ENCODE results near the gene CAVIN2.

DNA sequence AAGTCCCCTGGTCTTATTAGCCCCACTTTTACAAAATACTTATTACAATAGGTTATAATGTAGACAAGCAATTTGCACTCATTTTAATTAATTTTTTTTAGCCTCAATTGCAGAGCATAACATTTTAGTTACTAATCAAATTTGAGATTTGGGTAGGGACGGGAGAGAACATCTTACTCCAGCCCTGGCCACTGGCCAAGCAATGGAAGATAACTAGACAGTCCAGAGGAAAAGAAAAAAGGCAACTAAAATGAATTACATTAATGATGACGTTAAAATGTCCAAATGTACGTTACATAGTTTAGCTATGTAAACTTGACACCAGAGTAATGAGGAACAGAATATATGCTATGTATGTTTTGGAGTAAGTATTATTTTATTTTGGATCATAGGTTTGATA is 11.0 kb upstream of the CAVIN2 start:
- TF ChIP-seq, protein P1, sequence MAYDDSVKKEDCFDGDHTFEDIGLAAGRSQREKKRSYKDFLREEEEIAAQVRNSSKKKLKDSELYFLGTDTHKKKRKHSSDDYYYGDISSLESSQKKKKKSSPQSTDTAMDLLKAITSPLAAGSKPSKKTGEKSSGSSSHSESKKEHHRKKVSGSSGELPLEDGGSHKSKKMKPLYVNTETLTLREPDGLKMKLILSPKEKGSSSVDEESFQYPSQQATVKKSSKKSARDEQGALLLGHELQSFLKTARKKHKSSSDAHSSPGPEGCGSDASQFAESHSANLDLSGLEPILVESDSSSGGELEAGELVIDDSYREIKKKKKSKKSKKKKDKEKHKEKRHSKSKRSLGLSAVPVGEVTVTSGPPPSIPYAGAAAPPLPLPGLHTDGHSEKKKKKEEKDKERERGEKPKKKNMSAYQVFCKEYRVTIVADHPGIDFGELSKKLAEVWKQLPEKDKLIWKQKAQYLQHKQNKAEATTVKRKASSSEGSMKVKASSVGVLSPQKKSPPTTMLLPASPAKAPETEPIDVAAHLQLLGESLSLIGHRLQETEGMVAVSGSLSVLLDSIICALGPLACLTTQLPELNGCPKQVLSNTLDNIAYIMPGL (CRISPR knock-in tag; IDR thresholded peaks at IDR 0.05), result no peak
- TF ChIP-seq GABPB1 (CRISPR knock-in tag; IDR thresholded peaks at IDR 0.05) (no peak), IRF2 (CRISPR knock-in tag; IDR thresholded peaks at IDR 0.05; ENCODE audit: borderline replicate concordance, low read depth) (no peak)
- TF ChIP-seq, protein P2, sequence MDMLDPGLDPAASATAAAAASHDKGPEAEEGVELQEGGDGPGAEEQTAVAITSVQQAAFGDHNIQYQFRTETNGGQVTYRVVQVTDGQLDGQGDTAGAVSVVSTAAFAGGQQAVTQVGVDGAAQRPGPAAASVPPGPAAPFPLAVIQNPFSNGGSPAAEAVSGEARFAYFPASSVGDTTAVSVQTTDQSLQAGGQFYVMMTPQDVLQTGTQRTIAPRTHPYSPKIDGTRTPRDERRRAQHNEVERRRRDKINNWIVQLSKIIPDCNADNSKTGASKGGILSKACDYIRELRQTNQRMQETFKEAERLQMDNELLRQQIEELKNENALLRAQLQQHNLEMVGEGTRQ (CRISPR knock-in tag; IDR thresholded peaks at IDR 0.05), result no peak
- TF ChIP-seq, protein P3, sequence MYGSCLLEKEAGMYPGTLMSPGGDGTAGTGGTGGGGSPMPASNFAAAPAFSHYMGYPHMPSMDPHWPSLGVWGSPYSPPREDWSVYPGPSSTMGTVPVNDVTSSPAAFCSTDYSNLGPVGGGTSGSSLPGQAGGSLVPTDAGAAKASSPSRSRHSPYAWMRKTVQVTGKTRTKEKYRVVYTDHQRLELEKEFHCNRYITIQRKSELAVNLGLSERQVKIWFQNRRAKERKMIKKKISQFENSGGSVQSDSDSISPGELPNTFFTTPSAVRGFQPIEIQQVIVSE (CRISPR knock-in tag; IDR thresholded peaks at IDR 0.05; ENCODE audit: borderline replicate concordance), result no peak
- TF ChIP-seq, protein P4, sequence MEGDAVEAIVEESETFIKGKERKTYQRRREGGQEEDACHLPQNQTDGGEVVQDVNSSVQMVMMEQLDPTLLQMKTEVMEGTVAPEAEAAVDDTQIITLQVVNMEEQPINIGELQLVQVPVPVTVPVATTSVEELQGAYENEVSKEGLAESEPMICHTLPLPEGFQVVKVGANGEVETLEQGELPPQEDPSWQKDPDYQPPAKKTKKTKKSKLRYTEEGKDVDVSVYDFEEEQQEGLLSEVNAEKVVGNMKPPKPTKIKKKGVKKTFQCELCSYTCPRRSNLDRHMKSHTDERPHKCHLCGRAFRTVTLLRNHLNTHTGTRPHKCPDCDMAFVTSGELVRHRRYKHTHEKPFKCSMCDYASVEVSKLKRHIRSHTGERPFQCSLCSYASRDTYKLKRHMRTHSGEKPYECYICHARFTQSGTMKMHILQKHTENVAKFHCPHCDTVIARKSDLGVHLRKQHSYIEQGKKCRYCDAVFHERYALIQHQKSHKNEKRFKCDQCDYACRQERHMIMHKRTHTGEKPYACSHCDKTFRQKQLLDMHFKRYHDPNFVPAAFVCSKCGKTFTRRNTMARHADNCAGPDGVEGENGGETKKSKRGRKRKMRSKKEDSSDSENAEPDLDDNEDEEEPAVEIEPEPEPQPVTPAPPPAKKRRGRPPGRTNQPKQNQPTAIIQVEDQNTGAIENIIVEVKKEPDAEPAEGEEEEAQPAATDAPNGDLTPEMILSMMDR (IDR thresholded peaks at IDR 0.05), result no peak
